HepG2 (cell line): ENCODE results near the gene CRIP1. TPM values are rescaled to one million over a fixed set of nuclear protein-coding genes. Genes with fewer than 3 reads are reported as not detected.
A peak's percentile ranks its signal among the peaks of the same experiment; 100 is the strongest.

ENCODE experiments used
- ATAC-seq: fragments of 200-7000 bp; cut with Tn5 transposase; 3 replicates; pipeline ENCODE4 v1.9.1; 2020; ENCODE audit warnings: mild to moderate bottlenecking, moderate library complexity
- BruUV-seq: library from RNA; stranded (reverse); fragments of 400-500 nt; replicated peaks from 2 replicates; lab custom pipeline; 2021; lab: Mats Ljungman, UMichigan
- CTCF ChIA-PET: fragments of 300-600 bp; formaldehyde crosslinking; extraction: SDS; loops from one replicate; lab custom pipeline; 2021; ENCODE audit warnings: low total read pairs, inconsistent platforms, low intra/inter-chr PET ratio; lab: Yijun Ruan, JAX
- POLR2A ChIA-PET: fragments of 350-600 bp; sonication (Branson Sonifier 250); formaldehyde crosslinking; loops from one replicate; lab custom pipeline; 2020; ENCODE audit warnings: antibody characterized with exemption, inconsistent platforms; lab: Yijun Ruan, JAX
- DNase-seq: peaks from one replicate; pipeline ENCODE4 v3.0.0-alpha.2; 2015; ENCODE audit warnings: low spot score
- FAIRE-seq: peaks from 3 replicates; lab custom pipeline; 2011; peaks lifted over from hg19 to GRCh38; lab: Jason Lieb, UNC
- H2AFZ ChIP-seq: one replicate; pipeline ENCODE4 v1.6.1; 2011; ENCODE audit warnings: low read length, inconsistent platforms
- H3K27ac ChIP-seq: fragments of 300-600 bp; 3 replicates; pipeline ENCODE4 v1.8.0; 2011; ENCODE audit warnings: mixed run types, mild to moderate bottlenecking, mixed read lengths, low read length, inconsistent platforms; ENCODE audit not compliant: insufficient read depth; ENCODE audit errors: extremely low read length
- H3K27me3 ChIP-seq, 2 experiments: fragments of 200-600 bp in 1 of 2; 2 replicates in 1 of 2; 3 replicates in 1 of 2; pipeline versions ENCODE4 v1.6.0 to v1.8.0; 2011; ENCODE audit warnings: low read length in 2 of 2, mild to moderate bottlenecking in 2 of 2, moderate library complexity in 2 of 2, inconsistent platforms in 1 of 2; ENCODE audit not compliant: insufficient read depth in 2 of 2, control insufficient read depth in 1 of 2
- H3K36me3 ChIP-seq, 2 experiments: fragments of 200-600 bp in 1 of 2; replicated peaks in 1 of 2; 2 replicates in 1 of 2; 3 replicates in 1 of 2; pipeline versions ENCODE4 v1.5.1 to v1.8.0; 2011; ENCODE audit warnings: low read length in 2 of 2, inconsistent platforms in 1 of 2; ENCODE audit not compliant: insufficient read depth in 2 of 2, control insufficient read depth in 1 of 2
- H3K4me1 ChIP-seq: 2 replicates; pipeline ENCODE4 v1.5.1; 2012; ENCODE audit warnings: low read length, inconsistent platforms; ENCODE audit not compliant: insufficient read depth
- H3K4me2 ChIP-seq: 2 replicates; pipeline ENCODE4 v1.6.0; 2011; ENCODE audit warnings: low read depth, low read length, inconsistent platforms
- H3K4me3 ChIP-seq, 3 experiments: fragments of 200-600 bp in 1 of 3; sonication (generic), shearing (Covaris generic) in 1 of 3; replicated peaks in 1 of 3; 2 replicates each; pipeline ENCODE4 v1.5.1; 2011 to 2016; ENCODE audit warnings: low read length in 3 of 3, inconsistent platforms in 2 of 3, low read depth in 2 of 3, mild to moderate bottlenecking in 2 of 3, control low read depth in 1 of 3, mixed read lengths in 1 of 3; ENCODE audit not compliant: insufficient read depth in 1 of 3
- H3K79me2 ChIP-seq: one replicate; pipeline ENCODE4 v1.6.1; 2011; ENCODE audit warnings: low read length, inconsistent platforms; ENCODE audit not compliant: insufficient read depth
- H3K9ac ChIP-seq: 2 replicates; pipeline ENCODE4 v1.6.0; 2011; ENCODE audit warnings: mild to moderate bottlenecking, low read depth, low read length, inconsistent platforms; ENCODE audit not compliant: insufficient read depth
- H3K9me3 ChIP-seq: 2 replicates; pipeline ENCODE4 v1.5.1; 2012; ENCODE audit warnings: mild to moderate bottlenecking, low read length
- H4K20me1 ChIP-seq: 2 replicates; pipeline ENCODE4 v1.6.0; 2011; ENCODE audit warnings: inconsistent platforms, mild to moderate bottlenecking, low read length, moderate library complexity; ENCODE audit not compliant: insufficient read depth
- AGO2 ChIP-seq: fragments of 200-400 bp; formaldehyde crosslinking; optimal IDR thresholded peaks from 2 replicates; pipeline ENCODE3; 2017; ENCODE audit warnings: mild to moderate bottlenecking, low read depth, low read length, moderate library complexity
- GATAD1 ChIP-seq: IDR thresholded peaks from 2 replicates; pipeline ENCODE4 v1.6.1; 2016; ENCODE audit warnings: missing genetic modification reagents, missing compliant biosample characterization
- HNRNPUL1 ChIP-seq: fragments of 200-400 bp; formaldehyde crosslinking; IDR thresholded peaks from 2 replicates; pipeline ENCODE4 v1.6.1; 2017; ENCODE audit warnings: low read depth, mild to moderate bottlenecking, low read length, moderate library complexity
- KAT8 ChIP-seq: IDR thresholded peaks from 2 replicates; pipeline ENCODE4 v1.6.1; 2016; ENCODE audit warnings: missing genetic modification reagents, missing compliant biosample characterization
- RBM22 ChIP-seq: fragments of 200-400 bp; formaldehyde crosslinking; optimal IDR thresholded peaks from 2 replicates; pipeline ENCODE3; 2017; ENCODE audit warnings: mild to moderate bottlenecking, low read length, moderate library complexity
- RFX5 ChIP-seq: IDR thresholded peaks from 2 replicates; pipeline ENCODE4 v1.6.1; 2011; ENCODE audit warnings: low read depth, low read length, improper control_type of control experiment
- SMAD1 ChIP-seq: sonication (generic); formaldehyde crosslinking; IDR thresholded peaks from 2 replicates; pipeline ENCODE4 v1.4.0; 2020; ENCODE audit warnings: missing genetic modification reagents, low read depth, mild to moderate bottlenecking, borderline replicate concordance
- TGIF2 ChIP-seq: IDR thresholded peaks from 2 replicates; pipeline ENCODE4 v1.6.1; 2016; ENCODE audit warnings: control low read depth, missing compliant biosample characterization
- ZNF557 ChIP-seq: sonication (generic); formaldehyde crosslinking; IDR thresholded peaks from 2 replicates; pipeline ENCODE4 v1.4.0; 2020; ENCODE audit warnings: missing genetic modification reagents
- ZZZ3 ChIP-seq: sonication (generic); formaldehyde crosslinking; IDR thresholded peaks from 2 replicates; pipeline ENCODE4 v1.4.0; 2020; ENCODE audit warnings: missing genetic modification reagents, mild to moderate bottlenecking, borderline replicate concordance
- WGBS: methylation state at CpG from one replicate; pipeline ENCODE4 v1.1.6; 2017; ENCODE audit warnings: low lambda C conversion rate; 5-methylcytosine and 5-hydroxymethylcytosine counted together
- in situ Hi-C: cut with HindIII; loops from 2 replicates; pipeline ENCODE4 v1.10.0; 2017; ENCODE audit warnings: low pct_unique_long_range_greater_than_20kb; ENCODE audit not compliant: extremely low pct_ligation_motif_present
- intact Hi-C: fragments of 100-400 bp; cut with micrococcal nuclease; formaldehyde crosslinking; loops from one replicate; pipeline ENCODE4 v1.10.0; 2022; ENCODE audit not compliant: unreplicated experiment
- polyA plus RNA-seq, 8 experiments: library from polyadenylated mRNA; depleted of rRNA in 3 of 8; stranded (reverse) in 7 of 8; unstranded in 1 of 8; fragments of >200 nt; fragmentation: Illumina TruSeq in 4 of 8; extraction: Trizol in 4 of 8; gene quantifications; 2 replicates each; pipeline versions ENCODE4 v1.2.1 to v1.2.3, GENCODE V29; 2011 to 2016; ENCODE audit warnings: low read depth in 4 of 8, missing spikeins in 1 of 8, mixed read lengths in 1 of 8; ENCODE audit not compliant: insufficient read depth in 1 of 8
- total RNA-seq, 5 experiments: library from RNA; depleted of rRNA; stranded (reverse); fragments of >200 nt; fragmentation: Illumina TruSeq; extraction: Trizol; gene quantifications; 2 replicates each; pipeline ENCODE4 v1.2.3, GENCODE V29; 2016; ENCODE audit warnings: low read depth in 1 of 5

Gene CRIP1
- total and polyA plus RNA-seq, 2 of the 13 experiments (the other 11 are each of a cell fraction or from before 2014, with no cell fraction given), result 53.9 to 59.5 TPM

DNA sequence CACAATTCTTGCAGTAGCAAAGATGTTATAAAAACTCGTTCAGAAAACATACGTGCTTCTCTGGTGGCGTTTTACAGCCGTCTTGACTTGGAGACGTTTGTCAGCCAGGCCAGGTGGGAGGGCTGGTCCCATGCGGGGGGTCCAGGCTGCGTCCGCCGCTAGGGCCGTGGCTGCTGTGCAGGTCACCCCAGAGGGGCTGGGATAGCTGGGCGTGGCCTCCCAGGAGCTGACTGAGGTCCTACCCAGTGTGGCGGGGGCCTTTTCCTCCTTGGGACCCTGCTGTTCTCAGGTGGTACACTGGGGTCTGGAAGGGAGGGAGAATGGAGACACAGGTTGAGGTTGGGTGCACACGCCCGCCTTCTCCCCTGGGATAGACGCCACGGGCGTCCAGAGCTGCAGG lies 41.8 kb upstream of the CRIP1 start:
- H3K4me1 ChIP-seq, result peaks cover 14% of the 10 kb centered on the region
- 98% methylated on average over 5 of the region's 17 CpGs for whole genome bisulfite sequencing
- no peak overlapping the region for H3K9ac ChIP-seq
- ChIA-PET POLR2A (no interaction called here), CTCF (no interaction called here)
- BruUV-seq, result no TSS peak
- H3K36me3 ChIP-seq, result peaks cover 7 to 22% of the 10 kb centered on the region in 2 experiments; a peak in 3 of 5 replicates
- no peak overlapping the region for H2AFZ ChIP-seq
- TF ChIP-seq KAT8 (CRISPR knock-in tag) (no peak), SMAD1 (no peak), HNRNPUL1 (no peak), GATAD1 (no peak), RFX5 (no peak), ZZZ3 (CRISPR knock-in tag) (no peak), RBM22 (peak; percentile 72), TGIF2 (CRISPR knock-in tag) (no peak)
- ATAC-seq (no peak), FAIRE-seq (no peak), DNase-seq (no peak)
- in situ Hi-C loops (no loop called here), intact Hi-C loops (no loop called here)
- no peak overlapping the region for H3K4me3 ChIP-seq
- H3K27me3 ChIP-seq, result no peaks in the 10 kb centered on the region
- H3K27ac ChIP-seq, result no peak overlapping the region
- no peak overlapping the region for H3K4me2 ChIP-seq
- no peaks in the 10 kb centered on the region for H4K20me1 ChIP-seq
- no peaks in the 10 kb centered on the region for H3K9me3 ChIP-seq
- H3K79me2 ChIP-seq, result no peaks in the 10 kb centered on the region

GRCh38 chr14:105445290-105445689 lies 41.4 kb upstream of the CRIP1 start:
- POLR2A ChIA-PET, result no interaction called here

More at GRCh38 chr14:105445290-105445689, 41.4 kb upstream of the CRIP1 start:
- intact Hi-C loops (no loop called here), in situ Hi-C loops (no loop called here)
- WGBS, result 97% methylated on average over 13 of the region's 24 CpGs
- Histone ChIP-seq H3K4me1 (peaks cover 14% of the 10 kb centered on the region), H3K27me3 (no peaks in the 10 kb centered on the region), H3K9ac (no peak overlapping the region), H3K4me3 (no peak overlapping the region), H3K4me2 (no peak overlapping the region), H3K79me2 (no peaks in the 10 kb centered on the region), H3K9me3 (no peaks in the 10 kb centered on the region), H3K27ac (no peak overlapping the region), H3K36me3 (peaks cover 10 to 25% of the 10 kb centered on the region in 2 experiments; a peak in 3 of 5 replicates), H4K20me1 (no peaks in the 10 kb centered on the region), H2AFZ (no peak overlapping the region)
- FAIRE-seq, result no peak
- CTCF ChIA-PET, result no interaction called here
- BruUV-seq, result no TSS peak
- no peak for DNase-seq
- TF ChIP-seq ZNF557 (no peak), AGO2 (peak; percentile 83)
- no peak for ATAC-seq
